ENCODE measurements around the gene ADAMTS19.
"Not testable (repeated sequence)": the region's sequence is repeated elsewhere in the genome, so short reads cannot be mapped to it uniquely, and the experiment has no call there.

Gene ADAMTS19

DNA sequence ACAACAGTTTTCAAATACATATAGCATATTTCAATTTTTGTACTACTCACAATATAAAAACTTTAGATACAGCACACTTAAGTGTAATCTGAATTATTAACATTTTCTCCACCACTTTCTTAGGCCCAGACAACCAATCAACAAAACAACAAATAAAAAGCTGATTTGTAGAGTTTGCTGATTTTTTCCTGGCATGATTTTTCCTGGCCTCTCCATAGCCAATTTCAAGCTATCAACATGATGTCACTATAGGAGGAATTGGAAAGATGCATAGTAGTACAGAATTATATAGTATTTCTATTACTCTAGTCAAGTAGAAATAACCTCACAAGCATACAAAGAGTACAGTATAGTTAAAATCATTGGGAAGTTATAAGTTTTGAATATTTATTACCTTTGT, 35.1 kb upstream of the ADAMTS19 start:
- no peak for TF ChIP-seq CTCF (IDR thresholded peaks at IDR 0.05; ENCODE audit: extremely low read depth, insufficient read depth, missing control alignments)
- DNase-seq (ENCODE audit: low spot score), result no peak
- in situ Hi-C loops (cut with MboI; ENCODE audit: low pct_unique_long_range_greater_than_20kb, low sequenced_read_pairs, unreplicated experiment), result no loop called here

DNA sequence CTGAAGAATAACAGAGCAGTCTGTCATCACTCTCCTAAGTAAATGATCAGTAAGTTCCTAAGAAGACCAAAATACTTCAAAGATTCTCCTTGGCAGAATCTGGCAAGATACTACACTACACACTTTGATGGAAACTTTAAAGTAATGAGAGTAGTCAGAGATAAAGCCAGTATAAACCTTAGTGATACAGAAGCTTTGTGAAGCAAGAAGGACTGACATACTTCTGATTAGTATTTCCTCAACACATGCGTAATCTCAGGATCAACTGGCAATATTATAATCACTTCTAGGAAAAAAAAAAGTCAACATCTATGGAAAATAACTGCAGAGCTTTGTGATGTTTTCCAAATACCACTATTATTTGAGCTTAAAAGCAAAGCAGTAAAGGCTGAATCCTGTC, 34.0 kb upstream of the ADAMTS19 start:
- in situ Hi-C loops (cut with MboI; ENCODE audit: low pct_unique_long_range_greater_than_20kb, low sequenced_read_pairs, unreplicated experiment), result no loop called here
- TF ChIP-seq CTCF (IDR thresholded peaks at IDR 0.05; ENCODE audit: extremely low read depth, insufficient read depth, missing control alignments), result no peak
- DNase-seq (ENCODE audit: low spot score), result no peak

- in situ Hi-C loops (cut with MboI; ENCODE audit: low pct_unique_long_range_greater_than_20kb, low sequenced_read_pairs, unreplicated experiment), result not testable (repeated sequence)
These were observed 31.5 kb upstream of the ADAMTS19 start for GRCh38 chr5:129428636-129429035.

DNA sequence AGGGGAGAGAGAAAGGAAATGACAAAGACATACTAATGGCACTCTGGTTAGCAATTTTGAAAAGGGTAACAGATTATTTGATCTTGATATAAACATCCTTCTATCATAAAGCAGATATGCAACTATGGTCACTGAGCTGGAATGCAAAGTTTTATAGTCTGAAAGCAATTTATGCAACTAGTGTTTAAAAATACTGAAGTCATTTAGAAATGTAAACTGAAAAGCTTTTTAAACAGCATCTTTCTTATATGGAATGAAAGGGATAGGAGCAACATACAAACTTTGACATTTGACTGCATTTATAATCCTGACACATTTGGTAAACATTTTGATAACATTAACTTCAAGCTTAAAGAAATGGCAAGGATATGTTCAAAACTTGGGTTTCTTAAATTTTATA, 28.7 kb upstream of the ADAMTS19 start:
- in situ Hi-C loops (cut with MboI; ENCODE audit: low pct_unique_long_range_greater_than_20kb, low sequenced_read_pairs, unreplicated experiment), result no loop called here
- DNase-seq (ENCODE audit: low spot score), result no peak
- TF ChIP-seq CTCF (IDR thresholded peaks at IDR 0.05; ENCODE audit: extremely low read depth, insufficient read depth, missing control alignments), result no peak

More at GRCh38 chr5:129428636-129429035, 31.5 kb upstream of the ADAMTS19 start:
- DNase-seq (ENCODE audit: low spot score), result not testable (repeated sequence)

DNA sequence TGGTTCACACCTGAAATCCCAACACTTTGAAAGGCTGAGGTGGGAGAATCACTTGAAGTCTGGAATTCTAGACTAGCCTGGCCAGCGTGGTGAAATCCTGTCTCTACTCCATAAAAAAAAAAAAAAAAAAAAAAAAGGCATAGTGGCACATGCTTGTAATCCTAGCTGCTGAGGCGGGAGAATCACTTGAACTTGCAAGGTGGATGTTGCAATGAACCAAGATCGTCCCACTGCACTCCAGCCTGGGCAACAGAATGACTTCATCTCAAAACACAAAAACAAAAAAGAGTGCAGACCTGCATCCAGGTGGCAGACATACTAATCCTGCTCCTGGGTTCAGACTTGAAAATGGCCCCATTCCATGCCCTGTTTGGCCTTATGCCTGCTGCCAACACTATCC, 21.8 kb upstream of the ADAMTS19 start:
- in situ Hi-C loops (cut with MboI; ENCODE audit: low pct_unique_long_range_greater_than_20kb, low sequenced_read_pairs, unreplicated experiment), result no loop called here

GRCh38 chr5:129440424-129440823, 19.7 kb upstream of the ADAMTS19 start:
- TF ChIP-seq CTCF (IDR thresholded peaks at IDR 0.05; ENCODE audit: extremely low read depth, insufficient read depth, missing control alignments), result no peak
- no peak for DNase-seq (ENCODE audit: low spot score)
- in situ Hi-C loops (cut with MboI; ENCODE audit: low pct_unique_long_range_greater_than_20kb, low sequenced_read_pairs, unreplicated experiment), result no loop called here

More for the DNA sequence above, 21.8 kb upstream of the ADAMTS19 start:
- no peak for DNase-seq (ENCODE audit: low spot score)
- no peak for TF ChIP-seq CTCF (IDR thresholded peaks at IDR 0.05; ENCODE audit: extremely low read depth, insufficient read depth, missing control alignments)

DNA sequence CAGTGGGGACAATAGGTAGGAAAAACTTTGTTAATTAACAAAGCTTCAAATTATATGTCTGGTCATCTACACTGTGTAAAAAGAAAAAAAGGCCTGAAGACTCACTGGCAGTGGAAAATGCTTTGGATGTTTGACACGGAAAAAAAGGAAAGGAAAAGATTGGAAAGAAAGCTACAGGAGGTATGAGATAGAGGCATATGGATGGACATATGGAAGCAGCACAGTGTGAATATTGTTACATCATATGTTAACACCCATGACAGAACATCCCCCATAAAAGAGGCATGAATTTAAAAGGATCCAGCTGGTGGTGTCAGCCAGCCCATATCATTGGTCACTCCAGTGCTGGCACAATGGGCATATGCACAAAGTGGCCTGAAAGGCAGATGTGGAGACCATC, 19.0 kb upstream of the ADAMTS19 start:
- in situ Hi-C loops (cut with MboI; ENCODE audit: low pct_unique_long_range_greater_than_20kb, low sequenced_read_pairs, unreplicated experiment), result no loop called here
- DNase-seq (ENCODE audit: low spot score), result no peak
- no peak for TF ChIP-seq CTCF (IDR thresholded peaks at IDR 0.05; ENCODE audit: extremely low read depth, insufficient read depth, missing control alignments)

Measured in GM13977 (cell line).